Fibroblast of the aortic adventitia (primary cell): ENCODE measurements around the gene INPP5D. TPM values are rescaled to one million over a fixed set of nuclear protein-coding genes. Genes with fewer than 3 reads are reported as not detected.

Experiments
- DNase-seq: peaks from one replicate; pipeline ENCODE4 v3.0.0-alpha.2; 2010; ENCODE audit warnings: low read depth
- H3K4me3 ChIP-seq: 2 replicates; pipeline ENCODE4 v1.5.1; 2011; ENCODE audit warnings: low read depth, mild to moderate bottlenecking, control low read depth, low read length, moderate library complexity
- CTCF ChIP-seq: IDR thresholded peaks from 2 replicates; pipeline ENCODE4 v1.5.1; 2011; ENCODE audit warnings: mild to moderate bottlenecking, low read length, control low read depth, inconsistent platforms; ENCODE audit not compliant: insufficient read depth
- total RNA-seq: library from RNA; depleted of rRNA; stranded (reverse); fragments of >200 nt; gene quantifications from 2 replicates; pipeline ENCODE4 v1.2.3, GENCODE V29; 2012; ENCODE audit warnings: low replicate concordance

INPP5D gene
- total RNA-seq, 1 donor, result 0.54 TPM

GRCh38 chr2:233217892-233218377 lies 157.8 kb downstream of the INPP5D start:
- TF ChIP-seq CTCF, result no peak
- peak; percentile 39 for DNase-seq
- H3K4me3 ChIP-seq, result no peak overlapping the region

GRCh38 chr2:233218836-233219235 lies 158.7 kb downstream of the INPP5D start:
- no peak for TF ChIP-seq CTCF
- no peak for DNase-seq
- H3K4me3 ChIP-seq, result no peak overlapping the region

GRCh38 chr2:233219848-233220247 lies 159.7 kb downstream of the INPP5D start:
- H3K4me3 ChIP-seq, result no peak overlapping the region
- no peak for TF ChIP-seq CTCF
- DNase-seq, result no peak

- no peak for TF ChIP-seq CTCF
- no peak overlapping the region for H3K4me3 ChIP-seq
- peak; percentile 95 for DNase-seq
Measured at GRCh38 chr2:233221378-233222063, 161.4 kb downstream of the INPP5D start.

- DNase-seq, result no peak
- H3K4me3 ChIP-seq, result no peak overlapping the region
- TF ChIP-seq CTCF, result no peak
Measured at GRCh38 chr2:233223059-233223894, 163.1 kb downstream of the INPP5D start.

GRCh38 chr2:233225230-233226068 lies 165.3 kb downstream of the INPP5D start:
- H3K4me3 ChIP-seq, result no peak overlapping the region
- no peak for TF ChIP-seq CTCF
- DNase-seq, result peak; percentile 72
